ENCODE data around the gene TNIK. TPM values are rescaled to one million over a fixed set of nuclear protein-coding genes. Genes with fewer than 3 reads are reported as not detected.
A peak's percentile ranks its signal among the peaks of the same experiment; 100 is the strongest.

Gene TNIK
- total RNA-seq, 1 experiment from 2014 or later: 19.1 TPM

- DNase-seq (ENCODE audit: low read depth): no peak
- in situ Hi-C loops (cut with HindIII; ENCODE audit: low pct_unique_long_range_greater_than_20kb, low sequenced_read_pairs): no loop called here
Observed at GRCh38 chr3:171410186-171410585, 50.0 kb downstream of the TNIK start.

GRCh38 chr3:171407759-171408158, 52.4 kb downstream of the TNIK start:
- no peak for DNase-seq (ENCODE audit: low read depth)
- in situ Hi-C loops (cut with HindIII; ENCODE audit: low pct_unique_long_range_greater_than_20kb, low sequenced_read_pairs): no loop called here

- DNase-seq (ENCODE audit: low read depth): no peak
- in situ Hi-C loops (cut with HindIII; ENCODE audit: low pct_unique_long_range_greater_than_20kb, low sequenced_read_pairs): no loop called here
Observed at GRCh38 chr3:171404376-171404967, 55.7 kb downstream of the TNIK start.

- no peak for DNase-seq (ENCODE audit: low read depth)
- in situ Hi-C loops (cut with HindIII; ENCODE audit: low pct_unique_long_range_greater_than_20kb, low sequenced_read_pairs): no loop called here
Observed at GRCh38 chr3:171402281-171402680, 57.9 kb downstream of the TNIK start.

- DNase-seq (ENCODE audit: low read depth): no peak
- in situ Hi-C loops (cut with HindIII; ENCODE audit: low pct_unique_long_range_greater_than_20kb, low sequenced_read_pairs): no loop called here
Observed at GRCh38 chr3:171401432-171401831, 58.8 kb downstream of the TNIK start.

- no peak for DNase-seq (ENCODE audit: low read depth)
- in situ Hi-C loops (cut with HindIII; ENCODE audit: low pct_unique_long_range_greater_than_20kb, low sequenced_read_pairs): no loop called here
Observed at GRCh38 chr3:171399842-171400241, 60.4 kb downstream of the TNIK start.

GRCh38 chr3:171398343-171398742, 61.9 kb downstream of the TNIK start:
- in situ Hi-C loops (cut with HindIII; ENCODE audit: low pct_unique_long_range_greater_than_20kb, low sequenced_read_pairs): no loop called here
- DNase-seq (ENCODE audit: low read depth): no peak

GRCh38 chr3:171397089-171397488, 63.1 kb downstream of the TNIK start:
- DNase-seq (ENCODE audit: low read depth): no peak
- in situ Hi-C loops (cut with HindIII; ENCODE audit: low pct_unique_long_range_greater_than_20kb, low sequenced_read_pairs): no loop called here

- in situ Hi-C loops (cut with HindIII; ENCODE audit: low pct_unique_long_range_greater_than_20kb, low sequenced_read_pairs): no loop called here
- peak; percentile 26 for DNase-seq (ENCODE audit: low read depth)
Observed at GRCh38 chr3:171396048-171396447, 64.2 kb downstream of the TNIK start.

GRCh38 chr3:171393032-171393744, 67.0 kb downstream of the TNIK start:
- in situ Hi-C loops (cut with HindIII; ENCODE audit: low pct_unique_long_range_greater_than_20kb, low sequenced_read_pairs): no loop called here
- DNase-seq (ENCODE audit: low read depth): no peak

- in situ Hi-C loops (cut with HindIII; ENCODE audit: low pct_unique_long_range_greater_than_20kb, low sequenced_read_pairs): no loop called here
- no peak for DNase-seq (ENCODE audit: low read depth)
Observed at GRCh38 chr3:171391432-171391831, 68.8 kb downstream of the TNIK start.

GRCh38 chr3:171390051-171390941, 69.9 kb downstream of the TNIK start:
- DNase-seq (ENCODE audit: low read depth): no peak
- in situ Hi-C loops (cut with HindIII; ENCODE audit: low pct_unique_long_range_greater_than_20kb, low sequenced_read_pairs): no loop called here

GRCh38 chr3:171389491-171389890, 70.7 kb downstream of the TNIK start:
- in situ Hi-C loops (cut with HindIII; ENCODE audit: low pct_unique_long_range_greater_than_20kb, low sequenced_read_pairs): no loop called here

GRCh38 chr3:171388527-171388926, 71.7 kb downstream of the TNIK start:
- no peak for DNase-seq (ENCODE audit: low read depth)
- in situ Hi-C loops (cut with HindIII; ENCODE audit: low pct_unique_long_range_greater_than_20kb, low sequenced_read_pairs): no loop called here

More at GRCh38 chr3:171389491-171389890, 70.7 kb downstream of the TNIK start:
- no peak for DNase-seq (ENCODE audit: low read depth)

- DNase-seq (ENCODE audit: low read depth): no peak
- in situ Hi-C loops (cut with HindIII; ENCODE audit: low pct_unique_long_range_greater_than_20kb, low sequenced_read_pairs): no loop called here
Observed at GRCh38 chr3:171387062-171387461, 73.1 kb downstream of the TNIK start.

- in situ Hi-C loops (cut with HindIII; ENCODE audit: low pct_unique_long_range_greater_than_20kb, low sequenced_read_pairs): no loop called here
Observed at GRCh38 chr3:171385086-171385485, 75.1 kb downstream of the TNIK start.

GRCh38 chr3:171384101-171384891, 75.9 kb downstream of the TNIK start:
- in situ Hi-C loops (cut with HindIII; ENCODE audit: low pct_unique_long_range_greater_than_20kb, low sequenced_read_pairs): no loop called here
- no peak for DNase-seq (ENCODE audit: low read depth)

More at GRCh38 chr3:171385086-171385485, 75.1 kb downstream of the TNIK start:
- DNase-seq (ENCODE audit: low read depth): no peak
